ENCODE data around the gene IMPA2.
A peak's percentile ranks its signal among the peaks of the same experiment; 100 is the strongest.

IMPA2 gene

GRCh38 chr18:11981192-11981542, at the start of gene IMPA2:
Gene IMPA2, plus strand, starts transcription at chr18:11981507. Its CDS starts 163 bp downstream, at chr18:11981670.
- in situ Hi-C loops (cut with MboI; ENCODE audit: low pct_unique_long_range_greater_than_20kb, low sequenced_read_pairs, unreplicated experiment), result no loop called here
- no peak for TF ChIP-seq CTCF (IDR thresholded peaks at IDR 0.05; ENCODE audit: extremely low read depth, insufficient read depth, missing control alignments)
- DNase-seq (ENCODE audit: low spot score), result no peak

GRCh38 chr18:11932393-11932792, 48.9 kb upstream of the IMPA2 start:
- TF ChIP-seq CTCF (IDR thresholded peaks at IDR 0.05; ENCODE audit: extremely low read depth, insufficient read depth, missing control alignments), result no peak
- no peak for DNase-seq (ENCODE audit: low spot score)
- in situ Hi-C loops (cut with MboI; ENCODE audit: low pct_unique_long_range_greater_than_20kb, low sequenced_read_pairs, unreplicated experiment), result loop anchor here (25.0 kb wide), 2 partner anchors 105 to 305 kb away; no protein-coding TSS in a partner anchor

- peak; percentile 82 for DNase-seq (ENCODE audit: low spot score)
- TF ChIP-seq CTCF (IDR thresholded peaks at IDR 0.05; ENCODE audit: extremely low read depth, insufficient read depth, missing control alignments), result peak; percentile 69
- in situ Hi-C loops (cut with MboI; ENCODE audit: low pct_unique_long_range_greater_than_20kb, low sequenced_read_pairs, unreplicated experiment), result loop anchor here (25.0 kb wide), 2 partner anchors 99 to 299 kb away; no protein-coding TSS in a partner anchor
Measured at GRCh38 chr18:11937874-11938478, 43.3 kb upstream of the IMPA2 start.

- in situ Hi-C loops (cut with MboI; ENCODE audit: low pct_unique_long_range_greater_than_20kb, low sequenced_read_pairs, unreplicated experiment), result loop anchor here (25.0 kb wide), 2 partner anchors 96 to 296 kb away; no protein-coding TSS in a partner anchor
- no peak for TF ChIP-seq CTCF (IDR thresholded peaks at IDR 0.05; ENCODE audit: extremely low read depth, insufficient read depth, missing control alignments)
- DNase-seq (ENCODE audit: low spot score), result no peak
Measured at GRCh38 chr18:11940956-11941355, 40.4 kb upstream of the IMPA2 start.

- DNase-seq (ENCODE audit: low spot score), result no peak
- no peak for TF ChIP-seq CTCF (IDR thresholded peaks at IDR 0.05; ENCODE audit: extremely low read depth, insufficient read depth, missing control alignments)
- in situ Hi-C loops (cut with MboI; ENCODE audit: low pct_unique_long_range_greater_than_20kb, low sequenced_read_pairs, unreplicated experiment), result loop anchor here (25.0 kb wide), 2 partner anchors 94 to 294 kb away; no protein-coding TSS in a partner anchor
Measured at GRCh38 chr18:11943551-11943950, 37.8 kb upstream of the IMPA2 start.

- in situ Hi-C loops (cut with MboI; ENCODE audit: low pct_unique_long_range_greater_than_20kb, low sequenced_read_pairs, unreplicated experiment), result loop anchor here (25.0 kb wide), 2 partner anchors 93 to 293 kb away; no protein-coding TSS in a partner anchor
- TF ChIP-seq CTCF (IDR thresholded peaks at IDR 0.05; ENCODE audit: extremely low read depth, insufficient read depth, missing control alignments), result no peak
- DNase-seq (ENCODE audit: low spot score), result no peak
Measured at GRCh38 chr18:11944252-11944651, 37.1 kb upstream of the IMPA2 start.
